IPS-20b (cell line): Measurements from ENCODE around the gene PCBD1.
"Not testable (repeated sequence)": the region's sequence is repeated elsewhere in the genome, so short reads cannot be mapped to it uniquely, and the experiment has no call there.

Source experiments
- H3K27ac ChIP-seq: one replicate; pipeline ENCODE4 v1.5.1; 2013; ENCODE audit warnings: low read length
- H3K27me3 ChIP-seq: 2 replicates; pipeline ENCODE4 v1.6.1; 2013; ENCODE audit warnings: mild to moderate bottlenecking, low read length, inconsistent platforms; ENCODE audit not compliant: insufficient read depth
- H3K36me3 ChIP-seq: 2 replicates; pipeline ENCODE4 v1.6.1; 2013; ENCODE audit warnings: low read depth, mild to moderate bottlenecking, inconsistent platforms, low read length, moderate library complexity; ENCODE audit not compliant: insufficient read depth
- H3K4me1 ChIP-seq: 2 replicates; pipeline ENCODE4 v1.6.1; 2013; ENCODE audit warnings: mild to moderate bottlenecking, control low read depth, inconsistent platforms, low read length, moderate library complexity; ENCODE audit not compliant: insufficient read depth
- H3K4me3 ChIP-seq: 2 replicates; pipeline ENCODE4 v1.5.1; 2013; ENCODE audit warnings: mild to moderate bottlenecking, low read length, inconsistent platforms
- H3K9ac ChIP-seq: 2 replicates; pipeline ENCODE4 v1.6.1; 2013; ENCODE audit warnings: low read depth, mild to moderate bottlenecking, inconsistent platforms, low read length, moderate library complexity
- H3K9me3 ChIP-seq: 2 replicates; pipeline ENCODE4 v1.6.1; 2013; ENCODE audit warnings: mild to moderate bottlenecking, low read depth, low read length, inconsistent platforms; ENCODE audit not compliant: insufficient read depth

The PCBD1 gene

DNA sequence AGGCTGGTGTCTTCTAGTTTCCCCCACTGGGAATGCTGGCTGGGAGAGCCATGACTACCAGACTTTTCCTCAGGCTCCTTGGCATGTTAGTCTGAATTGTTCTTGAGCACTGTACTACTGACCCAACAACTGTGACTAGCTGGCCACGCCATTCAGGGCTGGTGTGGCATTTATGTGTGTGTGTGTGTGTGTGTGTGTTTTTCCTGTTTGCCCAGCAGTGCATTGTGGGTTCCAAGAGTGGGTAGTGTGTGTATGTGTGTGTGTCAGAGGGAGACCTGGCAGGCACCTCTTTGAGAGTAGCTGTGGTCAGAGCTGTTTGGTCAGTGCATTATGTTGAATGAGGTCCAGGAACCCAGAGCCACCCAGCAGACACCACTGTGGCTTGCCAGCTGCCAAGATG is 9.2 kb downstream of the PCBD1 start:
- Histone ChIP-seq H3K9ac (no peak overlapping the region), H3K36me3 (peaks cover 79% of the 10 kb centered on the region), H3K9me3 (no peaks in the 10 kb centered on the region), H3K4me1 (peaks cover 9% of the 10 kb centered on the region; the same call in 1 of the 2 replicates), H3K4me3 (no peak overlapping the region), H3K27ac (no peak overlapping the region), H3K27me3 (no peaks in the 10 kb centered on the region)

DNA sequence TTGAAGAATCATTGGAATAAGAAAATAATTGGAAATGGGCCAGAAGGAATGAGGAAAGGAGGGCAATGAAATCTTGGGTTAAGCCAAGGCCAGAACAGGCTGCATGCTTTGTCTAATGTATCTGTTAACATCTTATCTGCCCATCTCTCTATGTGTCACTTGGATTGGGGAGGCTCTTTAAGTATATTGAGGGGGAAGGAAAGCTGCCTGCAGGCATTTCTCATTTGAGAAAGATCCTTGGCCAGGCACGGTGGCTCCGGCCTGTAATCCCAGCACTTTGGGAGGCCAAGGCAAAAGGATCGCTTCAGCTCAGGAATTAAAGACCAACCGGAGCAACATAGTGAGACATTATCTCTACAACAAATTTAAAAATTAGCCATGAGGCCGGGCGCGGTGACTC is 14.3 kb downstream of the PCBD1 start:
- no peaks in the 10 kb centered on the region for H3K9me3 ChIP-seq
- no peaks in the 10 kb centered on the region for H3K27me3 ChIP-seq
- H3K27ac ChIP-seq, result no peak overlapping the region
- H3K4me1 ChIP-seq, result peaks cover 9% of the 10 kb centered on the region; the same call in 1 of the 2 replicates
- no peak overlapping the region for H3K4me3 ChIP-seq
- H3K9ac ChIP-seq, result no peak overlapping the region
- peaks cover 94% of the 10 kb centered on the region for H3K36me3 ChIP-seq

DNA sequence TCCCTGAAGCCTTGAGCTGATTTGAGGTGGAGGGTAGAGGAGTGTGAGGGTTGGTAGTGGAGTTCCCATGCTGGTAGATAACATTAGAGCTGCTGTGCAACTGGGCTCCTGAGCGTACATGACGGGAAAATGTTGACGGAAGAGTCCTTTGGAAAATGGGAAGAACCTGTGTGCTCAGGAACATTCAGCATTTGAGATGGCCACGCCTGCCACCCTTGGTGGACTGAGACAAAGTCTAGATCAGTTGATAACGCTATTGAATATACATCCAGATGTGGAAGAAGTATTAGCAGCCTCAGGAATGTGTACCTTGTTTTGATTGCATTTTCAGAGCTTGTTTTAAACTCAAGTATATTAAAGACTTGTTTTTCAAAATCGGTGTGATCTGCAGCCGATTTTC is 16.1 kb downstream of the PCBD1 start:
- peaks cover 89% of the 10 kb centered on the region for H3K36me3 ChIP-seq
- no peak overlapping the region for H3K9ac ChIP-seq
- peaks cover 7% of the 10 kb centered on the region; the same call in 1 of the 2 replicates for H3K4me1 ChIP-seq
- H3K9me3 ChIP-seq, result no peaks in the 10 kb centered on the region
- no peaks in the 10 kb centered on the region for H3K27me3 ChIP-seq
- no peak overlapping the region for H3K27ac ChIP-seq
- no peak overlapping the region for H3K4me3 ChIP-seq

DNA sequence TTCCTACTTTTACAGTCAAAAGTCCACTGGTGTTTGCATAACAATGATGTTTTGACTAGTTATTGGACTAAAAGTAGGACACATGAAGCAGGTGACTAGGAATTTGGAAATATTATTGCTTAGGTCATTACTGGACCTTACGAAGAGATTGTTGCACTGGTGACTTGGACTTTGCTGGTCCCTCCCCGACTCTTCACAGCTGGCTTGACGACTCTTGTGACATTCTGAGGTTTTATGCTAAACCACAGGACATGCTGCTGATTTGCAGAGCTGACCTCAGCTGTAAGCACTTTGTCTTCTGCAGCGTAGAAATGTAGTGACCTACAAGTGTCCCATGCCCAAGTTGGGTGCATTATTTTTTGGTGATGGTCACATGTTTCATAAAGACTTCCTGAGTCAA is 21.9 kb downstream of the PCBD1 start:
- Histone ChIP-seq H3K9me3 (no peaks in the 10 kb centered on the region), H3K36me3 (peaks cover 60% of the 10 kb centered on the region), H3K4me3 (no peak overlapping the region), H3K27ac (no peak overlapping the region), H3K4me1 (peaks cover 8% of the 10 kb centered on the region), H3K27me3 (no peaks in the 10 kb centered on the region), H3K9ac (no peak overlapping the region)

DNA sequence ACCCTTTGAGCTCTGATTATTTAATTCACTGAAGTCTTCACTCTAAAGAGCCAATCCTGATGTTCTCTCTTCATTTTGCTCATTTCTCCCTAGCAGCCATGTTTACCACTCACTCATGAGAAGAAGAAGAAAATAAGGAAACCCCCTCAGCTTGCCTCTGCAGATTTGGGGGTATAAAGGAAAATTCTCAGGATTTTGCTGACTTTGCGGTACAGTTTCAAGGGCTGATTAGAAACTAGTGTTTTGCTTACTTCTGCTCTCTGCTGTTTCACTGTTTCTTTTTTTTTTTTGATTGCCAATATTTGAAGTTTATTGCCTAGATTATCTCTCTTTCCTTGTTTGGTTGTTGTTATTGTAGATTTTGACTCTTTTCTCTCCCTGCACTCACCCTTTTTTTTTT is 23.4 kb downstream of the PCBD1 start:
- Histone ChIP-seq H3K4me3 (no peak overlapping the region), H3K9ac (no peak overlapping the region), H3K4me1 (peaks cover 8% of the 10 kb centered on the region), H3K27ac (no peak overlapping the region), H3K27me3 (no peaks in the 10 kb centered on the region), H3K36me3 (peaks cover 59% of the 10 kb centered on the region), H3K9me3 (no peaks in the 10 kb centered on the region; the same call in 1 of the 2 replicates)

DNA sequence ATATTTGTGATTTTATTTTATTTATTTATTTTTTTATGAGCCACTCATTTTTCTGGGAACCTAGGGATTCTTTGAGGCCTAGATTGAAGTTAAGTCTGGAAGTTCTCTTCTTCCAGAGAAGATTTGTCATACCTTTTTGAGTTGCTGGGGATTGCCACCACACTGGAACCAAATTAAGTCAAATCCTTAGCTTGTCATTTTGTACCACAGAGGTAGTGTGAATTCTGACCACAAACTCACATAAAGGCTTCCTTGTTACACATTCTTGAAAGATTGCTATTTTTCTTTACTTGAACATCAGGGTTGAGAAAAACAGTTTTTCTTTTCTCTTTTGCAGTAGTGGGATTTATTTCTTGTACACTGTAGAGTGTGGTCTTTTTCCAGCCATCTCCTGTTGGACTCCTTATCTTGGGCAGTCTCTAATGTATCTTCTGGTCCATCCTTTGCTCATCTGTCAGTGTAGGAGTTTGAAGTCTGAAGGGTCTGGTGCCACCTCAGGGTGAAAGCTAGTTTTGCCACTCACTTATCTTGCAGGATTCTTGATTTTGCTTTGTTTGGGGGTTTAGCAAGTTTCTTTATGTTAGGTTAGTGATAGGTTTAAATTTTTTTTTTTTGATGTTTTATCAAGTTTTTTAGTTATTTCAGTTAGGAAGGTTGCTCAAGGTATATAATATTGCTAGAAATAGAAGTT is 24.8 kb downstream of the PCBD1 start:
- H3K9me3 ChIP-seq, result no peaks in the 10 kb centered on the region; the same call in 1 of the 2 replicates
- peaks cover 58% of the 10 kb centered on the region for H3K36me3 ChIP-seq
- no peak overlapping the region for H3K4me3 ChIP-seq
- no peak overlapping the region for H3K27ac ChIP-seq
- H3K27me3 ChIP-seq, result no peaks in the 10 kb centered on the region
- peaks cover 8% of the 10 kb centered on the region for H3K4me1 ChIP-seq
- H3K9ac ChIP-seq, result no peak overlapping the region

DNA sequence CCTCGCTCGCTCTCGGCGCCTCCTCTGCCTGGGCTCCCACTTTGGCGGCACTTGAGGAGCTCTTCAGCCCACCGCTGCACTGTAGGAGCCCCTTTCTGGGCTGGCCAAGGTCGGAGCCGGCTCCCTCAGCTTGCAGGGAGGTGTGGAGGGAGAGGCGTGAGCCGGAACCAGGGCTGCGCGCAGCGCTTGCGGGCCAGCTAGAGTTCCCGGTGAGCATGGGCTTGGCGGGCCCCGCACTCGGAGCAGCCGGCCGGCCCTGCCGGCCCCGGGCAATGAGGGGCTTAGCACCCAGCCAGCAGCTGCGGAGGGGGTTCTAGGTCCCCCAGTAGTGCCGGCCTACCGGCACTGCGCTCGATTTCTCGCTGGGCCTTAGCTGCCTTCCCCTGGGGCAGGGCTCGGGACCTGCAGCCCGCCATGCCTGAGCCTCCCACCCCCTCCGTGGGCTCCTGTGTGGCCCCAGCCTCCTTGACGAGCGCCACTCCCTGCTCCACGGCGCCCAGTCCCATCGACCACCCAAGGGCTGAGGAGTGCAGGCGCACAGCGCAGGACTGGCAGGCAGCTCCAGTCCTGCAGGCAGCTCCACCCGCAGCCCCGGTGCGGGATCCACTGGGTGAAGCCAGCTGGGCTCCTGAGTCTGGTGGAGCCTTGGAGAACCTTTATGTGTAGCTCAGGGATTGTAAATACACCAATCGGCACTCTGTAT is 26.7 kb downstream of the PCBD1 start:
- H3K9ac ChIP-seq, H3K27me3 ChIP-seq, H3K9me3 ChIP-seq, H3K4me3 ChIP-seq, H3K4me1 ChIP-seq, H3K27ac ChIP-seq: not testable (repeated sequence)
- H3K36me3 ChIP-seq, result peaks cover 68% of the 10 kb centered on the region

DNA sequence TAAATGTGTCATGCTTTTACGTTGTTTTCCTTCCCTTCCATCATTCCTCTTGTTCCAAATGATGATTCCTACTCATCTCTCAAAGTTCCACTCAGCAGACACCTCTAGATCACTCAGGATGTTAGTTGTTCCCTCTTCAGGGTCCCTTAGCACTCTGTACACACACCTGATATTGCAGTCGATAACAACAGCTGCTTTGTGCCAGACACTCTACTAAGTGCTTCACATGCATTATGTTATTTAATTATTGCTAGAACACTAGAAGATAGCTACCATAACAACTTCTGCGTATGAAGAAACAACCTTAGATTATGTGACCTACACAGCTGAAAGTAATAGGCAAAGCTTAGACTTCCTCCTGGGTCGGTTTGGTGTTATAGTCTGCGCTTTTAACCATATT is 29.6 kb downstream of the PCBD1 start:
- no peak overlapping the region for H3K4me3 ChIP-seq
- H3K9ac ChIP-seq, result no peak overlapping the region
- no peaks in the 10 kb centered on the region for H3K27me3 ChIP-seq
- no peak overlapping the region for H3K27ac ChIP-seq
- peaks cover 86% of the 10 kb centered on the region for H3K36me3 ChIP-seq
- no peaks in the 10 kb centered on the region for H3K4me1 ChIP-seq
- H3K9me3 ChIP-seq, result no peaks in the 10 kb centered on the region; the same call in 1 of the 2 replicates

DNA sequence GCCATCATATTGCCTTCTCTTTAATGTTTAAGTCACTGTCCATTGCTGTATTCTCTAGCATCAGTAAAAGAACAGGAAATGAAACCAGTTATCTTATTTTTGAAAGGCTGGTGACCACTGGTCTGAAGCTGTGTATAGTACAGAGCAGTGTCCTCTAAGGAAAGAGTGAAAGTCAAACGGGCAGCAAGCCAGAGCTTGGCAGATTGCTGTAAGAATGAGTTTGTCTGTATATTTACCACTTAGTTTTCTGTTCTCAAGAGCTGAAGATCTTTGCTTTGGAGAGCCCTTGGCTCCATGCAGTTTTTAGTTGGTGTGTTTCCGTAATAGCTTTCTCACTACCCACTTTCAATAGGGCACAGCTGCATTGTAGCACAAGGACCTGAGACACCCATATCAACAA is 31.9 kb downstream of the PCBD1 start:
- H3K27ac ChIP-seq, result no peak overlapping the region
- H3K9me3 ChIP-seq, result no peaks in the 10 kb centered on the region; the same call in 1 of the 2 replicates
- H3K27me3 ChIP-seq, result no peaks in the 10 kb centered on the region
- peaks cover 97% of the 10 kb centered on the region for H3K36me3 ChIP-seq
- no peaks in the 10 kb centered on the region for H3K4me1 ChIP-seq
- H3K9ac ChIP-seq, result no peak overlapping the region
- no peak overlapping the region for H3K4me3 ChIP-seq

DNA sequence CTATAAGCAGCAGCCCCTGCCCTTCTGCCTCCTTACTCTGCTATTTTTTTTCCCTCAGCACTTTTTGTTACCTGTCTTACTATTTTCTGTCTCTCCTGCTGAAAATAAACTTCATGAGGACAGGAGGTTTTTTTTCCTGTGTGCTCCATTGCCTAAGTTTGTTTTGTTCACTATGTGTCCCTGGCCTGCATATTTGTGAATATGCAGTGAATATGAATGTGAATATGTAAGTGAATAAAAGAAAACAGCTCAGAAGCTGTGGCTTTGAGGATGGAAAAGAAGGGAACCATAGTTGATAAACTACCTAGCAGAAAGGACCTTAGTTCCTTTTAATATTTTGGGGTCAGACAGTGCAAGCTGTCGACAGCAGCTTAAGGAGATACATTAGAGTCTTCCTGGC is 34.9 kb downstream of the PCBD1 start:
- Histone ChIP-seq H3K9me3 (no peaks in the 10 kb centered on the region), H3K4me3 (no peak overlapping the region), H3K4me1 (no peaks in the 10 kb centered on the region), H3K27me3 (no peaks in the 10 kb centered on the region), H3K9ac (no peak overlapping the region), H3K27ac (no peak overlapping the region), H3K36me3 (peaks cover 94% of the 10 kb centered on the region)

DNA sequence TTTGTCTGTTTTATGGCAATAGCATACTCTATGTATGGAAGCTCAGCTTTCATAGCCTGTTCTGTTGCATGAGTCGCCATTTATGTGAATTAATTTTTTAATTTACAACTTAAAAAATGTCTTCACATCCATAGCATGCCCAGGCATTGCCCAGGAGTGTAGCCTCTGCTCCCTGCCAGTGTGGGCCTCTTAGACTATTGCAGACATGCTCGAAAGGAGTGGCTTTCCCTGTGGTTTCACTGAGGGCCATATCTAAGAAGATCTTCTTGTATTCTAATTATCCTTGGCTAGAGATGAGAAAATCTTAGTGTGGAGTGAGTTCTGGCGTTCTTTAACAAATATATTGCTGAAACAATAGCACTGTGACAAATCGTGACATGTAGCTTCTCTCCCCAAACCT is 35.3 kb downstream of the PCBD1 start:
- Histone ChIP-seq H3K27me3 (no peaks in the 10 kb centered on the region), H3K36me3 (peaks cover 91% of the 10 kb centered on the region), H3K4me1 (no peaks in the 10 kb centered on the region), H3K4me3 (no peak overlapping the region), H3K9me3 (no peaks in the 10 kb centered on the region), H3K27ac (no peak overlapping the region), H3K9ac (no peak overlapping the region)
